Activated naive CD8-positive, alpha-beta T cell treated with anti-CD3 and anti-CD28 coated beads, Interleukin-2, amount 50 U/mL, for 24 hours (primary cell): ENCODE data around the gene XRN1.
"Not testable (repeated sequence)": the region's sequence is repeated elsewhere in the genome, so short reads cannot be mapped to it uniquely, and the experiment has no call there.

Experiments used
- ATAC-seq: fragments of 150-1000 bp; cut with Tn5 transposase; one replicate; pipeline ENCODE4 v1.10.0; 2021
- DNase-seq: peaks from one replicate; pipeline ENCODE4 v3.0.0; 2021
- H3K27ac Mint-ChIP-seq: one replicate; pipeline ENCODE4 v1.8.0; 2021; ENCODE audit warnings: mild to moderate bottlenecking, mixed read lengths
- H3K27me3 Mint-ChIP-seq: one replicate; pipeline ENCODE4 v1.8.0; 2021; ENCODE audit warnings: mixed read lengths
- H3K36me3 Mint-ChIP-seq: one replicate; pipeline ENCODE4 v1.8.0; 2021; ENCODE audit warnings: low read depth, mixed read lengths
- H3K4me1 Mint-ChIP-seq: one replicate; pipeline ENCODE4 v1.8.0; 2021; ENCODE audit warnings: mixed read lengths
- H3K4me3 Mint-ChIP-seq: one replicate; pipeline ENCODE4 v1.8.0; 2021; ENCODE audit warnings: mild to moderate bottlenecking, moderate library complexity, mixed read lengths
- H3K9me3 Mint-ChIP-seq: one replicate; pipeline ENCODE4 v1.8.0; 2021; ENCODE audit warnings: mixed read lengths

XRN1 gene

DNA sequence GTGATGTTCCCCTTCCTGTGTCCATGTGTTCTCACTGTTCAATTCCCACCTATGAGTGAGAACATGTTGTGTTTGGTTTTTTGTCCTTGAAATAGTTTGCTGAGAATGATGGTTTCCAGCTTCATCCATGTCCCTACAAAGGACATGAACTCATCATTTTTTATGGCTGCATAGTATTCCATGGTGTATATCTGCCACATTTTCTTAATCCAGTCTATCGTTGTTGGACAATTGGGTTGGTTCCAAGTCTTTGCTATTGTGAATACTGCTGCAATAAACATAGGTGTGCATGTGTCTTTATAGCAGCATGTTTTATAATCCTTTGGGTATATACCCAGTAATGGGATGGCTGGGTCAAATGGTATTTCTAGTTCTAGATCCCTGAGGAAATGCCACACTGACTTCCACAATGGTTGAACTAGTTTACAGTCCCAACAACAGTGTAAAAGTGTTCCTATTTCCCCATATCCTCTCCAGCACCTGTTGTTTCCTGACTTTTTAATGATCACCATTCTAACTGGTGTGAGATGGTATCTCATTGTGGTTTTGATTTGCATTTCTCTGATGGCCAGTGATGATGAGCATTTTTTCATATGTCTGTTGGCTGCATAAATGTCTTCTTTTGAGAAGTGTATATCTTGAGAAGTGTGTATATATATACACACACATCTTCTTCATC lies 123.4 kb downstream of the XRN1 start:
- ATAC-seq, H3K4me1 Mint-ChIP-seq, H3K27ac Mint-ChIP-seq, DNase-seq, H3K27me3 Mint-ChIP-seq, H3K4me3 Mint-ChIP-seq, H3K9me3 Mint-ChIP-seq: not testable (repeated sequence)
- H3K36me3 Mint-ChIP-seq = peaks cover 45% of the 10 kb centered on the region

DNA sequence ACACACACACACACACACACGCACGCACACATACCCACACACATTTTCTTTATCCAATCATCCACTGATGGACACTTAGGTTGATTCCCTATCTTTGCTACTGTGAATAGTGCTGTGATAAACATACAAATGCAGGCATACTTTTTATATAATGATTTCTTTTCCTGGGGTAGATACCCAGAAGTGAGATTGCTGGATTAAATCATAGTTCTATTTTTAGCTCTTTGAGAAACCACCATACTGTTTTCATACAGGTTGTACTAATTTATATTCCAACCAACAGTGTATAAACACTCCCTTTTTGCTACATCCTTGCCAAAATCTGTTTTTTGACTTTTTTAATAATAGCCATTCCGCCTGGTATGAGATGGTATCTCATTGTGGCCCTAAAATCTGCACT lies 127.9 kb downstream of the XRN1 start:
- H3K4me3 Mint-ChIP-seq = no peak overlapping the region
- ATAC-seq = no peak
- peaks cover 3% of the 10 kb centered on the region for H3K4me1 Mint-ChIP-seq
- DNase-seq = no peak
- peaks cover 18% of the 10 kb centered on the region for H3K36me3 Mint-ChIP-seq
- no peak overlapping the region for H3K27ac Mint-ChIP-seq
- H3K9me3 Mint-ChIP-seq = peaks cover under 1% of the 10 kb centered on the region
- no peaks in the 10 kb centered on the region for H3K27me3 Mint-ChIP-seq

DNA sequence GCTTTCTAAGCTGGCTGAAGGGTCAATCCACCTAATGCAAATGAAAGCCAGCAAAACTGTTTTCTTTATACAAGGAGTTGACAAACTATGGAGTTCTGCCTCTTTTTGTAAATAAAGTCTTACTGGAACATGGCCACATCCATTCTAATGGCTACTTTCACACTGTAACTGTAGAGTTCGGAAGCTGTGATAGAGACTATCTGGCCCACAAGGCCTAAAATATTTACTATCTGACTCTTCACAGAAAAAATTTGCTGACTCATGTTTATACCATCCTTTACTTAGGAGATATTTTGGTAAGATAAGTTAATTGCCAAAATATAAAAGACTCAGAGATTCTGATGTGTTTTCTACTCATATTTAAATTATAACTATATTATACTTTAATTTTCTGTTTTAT lies 128.7 kb downstream of the XRN1 start:
- H3K4me3 Mint-ChIP-seq = no peak overlapping the region
- peaks cover 14% of the 10 kb centered on the region for H3K36me3 Mint-ChIP-seq

DNA sequence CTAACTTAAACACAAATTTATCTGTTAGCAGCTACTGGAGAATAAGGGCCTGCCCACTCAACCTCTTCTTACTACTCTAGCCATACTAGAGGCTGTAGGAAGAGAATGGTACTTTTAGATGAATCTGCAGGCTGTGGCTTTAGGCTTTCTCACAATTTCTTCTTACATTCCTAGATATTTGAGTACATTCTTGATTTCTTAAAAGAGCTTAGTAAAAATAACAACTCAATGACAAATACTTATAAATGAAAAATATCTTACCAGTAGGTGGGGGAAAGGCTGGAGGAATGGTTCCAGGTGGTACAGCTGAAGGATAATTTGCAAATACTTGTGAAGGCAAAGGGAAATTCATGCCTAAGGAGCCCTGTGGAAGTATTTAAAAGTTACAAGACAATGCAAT lies 129.5 kb downstream of the XRN1 start:
- H3K27me3 Mint-ChIP-seq = no peaks in the 10 kb centered on the region
- DNase-seq (no peak), ATAC-seq (no peak)
- no peak overlapping the region for H3K4me3 Mint-ChIP-seq
- peaks cover 15% of the 10 kb centered on the region for H3K36me3 Mint-ChIP-seq
- peaks cover 3% of the 10 kb centered on the region for H3K4me1 Mint-ChIP-seq
- no peaks in the 10 kb centered on the region for H3K9me3 Mint-ChIP-seq
- H3K27ac Mint-ChIP-seq = no peak overlapping the region

More for the DNA sequence above, 128.7 kb downstream of the XRN1 start:
- no peak for DNase-seq
- no peak overlapping the region for H3K27ac Mint-ChIP-seq
- peaks cover 3% of the 10 kb centered on the region for H3K4me1 Mint-ChIP-seq
- no peak for ATAC-seq
- no peaks in the 10 kb centered on the region for H3K9me3 Mint-ChIP-seq
- H3K27me3 Mint-ChIP-seq = no peaks in the 10 kb centered on the region

DNA sequence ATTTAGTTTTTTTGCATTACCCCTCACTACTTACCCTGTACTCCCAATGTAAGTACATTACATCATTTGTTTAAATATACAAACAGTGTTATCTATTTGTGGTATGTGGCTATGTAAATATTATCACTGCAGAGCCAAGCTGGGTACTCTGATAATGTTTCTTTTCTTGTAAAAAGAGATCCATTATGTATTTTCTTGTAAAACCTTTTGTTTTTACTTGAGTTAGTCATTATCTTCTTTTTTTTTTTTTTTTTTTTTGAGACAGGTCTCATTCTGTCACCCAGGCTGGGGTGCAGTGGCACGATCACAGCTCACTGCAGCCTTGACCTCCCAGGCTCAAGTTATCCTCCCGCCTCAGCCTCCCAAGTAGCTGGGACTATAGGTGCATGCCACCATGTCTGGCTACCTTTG lies 131.9 kb downstream of the XRN1 start:
- not testable (repeated sequence) for H3K27ac Mint-ChIP-seq, ATAC-seq, H3K27me3 Mint-ChIP-seq, H3K9me3 Mint-ChIP-seq, DNase-seq, H3K4me3 Mint-ChIP-seq, H3K4me1 Mint-ChIP-seq
- H3K36me3 Mint-ChIP-seq = peaks cover 21% of the 10 kb centered on the region

DNA sequence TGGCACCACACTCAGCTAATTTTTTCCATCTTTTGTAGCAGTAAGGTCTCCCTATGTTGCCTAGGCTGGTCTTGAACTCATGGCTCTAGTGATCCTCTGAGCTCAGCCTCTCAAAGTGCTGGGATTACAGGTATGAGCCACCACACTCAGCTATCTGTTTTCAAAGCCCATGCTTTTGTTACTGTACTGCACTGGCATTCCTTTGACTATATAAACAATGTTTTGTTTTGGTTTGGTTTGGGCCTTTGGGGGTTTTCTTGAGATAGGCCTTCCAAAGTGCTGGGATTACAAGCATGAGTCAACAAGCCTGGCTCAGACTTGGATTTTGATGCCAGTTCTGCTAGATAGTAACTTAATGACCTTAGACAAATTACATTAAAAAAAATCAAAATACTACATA lies 132.8 kb downstream of the XRN1 start:
- H3K4me3 Mint-ChIP-seq = no peak overlapping the region
- H3K27me3 Mint-ChIP-seq = no peaks in the 10 kb centered on the region
- no peak overlapping the region for H3K27ac Mint-ChIP-seq
- no peak for DNase-seq
- peaks cover under 1% of the 10 kb centered on the region for H3K4me1 Mint-ChIP-seq
- H3K9me3 Mint-ChIP-seq = no peaks in the 10 kb centered on the region
- ATAC-seq = no peak
- peaks cover 21% of the 10 kb centered on the region for H3K36me3 Mint-ChIP-seq

DNA sequence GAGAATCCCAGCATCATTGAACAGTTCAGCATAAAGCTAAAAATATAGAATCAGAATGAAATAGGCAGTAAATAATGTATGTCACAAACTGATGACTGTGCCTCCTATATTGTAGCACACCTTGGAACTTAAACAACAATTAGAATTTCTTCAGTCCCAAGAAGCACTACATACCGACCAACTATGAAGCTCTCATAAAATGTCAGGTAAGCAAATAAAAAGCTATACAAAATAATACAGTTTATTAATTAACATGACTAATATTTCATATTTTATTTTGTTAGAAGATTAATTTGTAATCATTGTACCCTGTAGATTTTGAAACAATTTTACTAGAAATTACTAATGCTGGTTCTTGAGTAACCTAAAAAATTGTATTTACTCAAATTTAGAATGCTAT lies 137.4 kb downstream of the XRN1 start:
- H3K27me3 Mint-ChIP-seq = no peaks in the 10 kb centered on the region
- H3K4me1 Mint-ChIP-seq = no peaks in the 10 kb centered on the region
- ATAC-seq (no peak), DNase-seq (no peak)
- H3K27ac Mint-ChIP-seq = no peak overlapping the region
- no peak overlapping the region for H3K4me3 Mint-ChIP-seq
- H3K9me3 Mint-ChIP-seq = peaks cover 4% of the 10 kb centered on the region
- peaks cover 37% of the 10 kb centered on the region for H3K36me3 Mint-ChIP-seq

DNA sequence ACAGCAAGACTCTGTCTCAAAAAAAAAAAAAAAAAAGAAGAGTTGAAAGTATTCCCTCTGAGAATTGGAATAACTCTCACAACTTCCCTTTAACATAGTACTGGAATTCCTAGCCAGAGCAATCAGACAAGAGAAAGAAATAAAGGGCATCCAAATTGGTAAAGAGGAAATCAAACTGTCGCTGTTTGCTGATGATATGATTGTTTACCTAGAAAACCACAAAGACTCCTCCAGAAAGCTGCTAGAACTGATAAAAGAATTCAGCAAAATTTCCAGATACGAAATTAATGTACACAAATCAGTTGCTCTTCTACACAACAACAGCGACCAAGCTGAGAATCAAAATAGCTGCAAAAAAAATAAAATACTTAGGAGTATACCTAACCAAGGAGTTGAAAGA lies 145.0 kb downstream of the XRN1 start:
- H3K27me3 Mint-ChIP-seq, H3K4me1 Mint-ChIP-seq, H3K4me3 Mint-ChIP-seq, H3K27ac Mint-ChIP-seq, DNase-seq, ATAC-seq: not testable (repeated sequence)
- Mint-ChIP-seq H3K9me3 (peaks cover 33% of the 10 kb centered on the region), H3K36me3 (peaks cover 51% of the 10 kb centered on the region)

DNA sequence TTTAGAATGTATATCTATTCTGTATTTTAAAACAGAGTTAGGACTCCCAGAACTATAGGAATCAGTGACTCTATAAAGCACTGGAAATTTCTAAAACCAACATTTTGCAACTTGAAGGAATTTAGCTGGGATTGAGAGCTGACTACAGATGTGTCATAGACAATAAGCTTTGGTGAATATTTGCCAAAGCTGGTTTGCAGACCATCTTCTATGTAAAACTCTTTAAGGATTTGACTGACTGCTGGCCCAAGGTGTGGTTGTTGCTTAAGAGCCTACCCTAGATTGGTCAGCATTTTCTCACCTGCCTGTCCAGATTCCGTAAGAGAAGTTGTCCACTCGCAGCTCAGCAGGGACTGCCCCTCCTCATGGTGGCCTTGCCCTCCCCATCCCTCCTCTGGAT lies 149.2 kb downstream of the XRN1 start:
- Mint-ChIP-seq H3K27ac (no peak overlapping the region), H3K4me1 (no peaks in the 10 kb centered on the region), H3K36me3 (peaks cover 20% of the 10 kb centered on the region), H3K4me3 (no peak overlapping the region), H3K9me3 (peaks cover 15% of the 10 kb centered on the region), H3K27me3 (no peaks in the 10 kb centered on the region)
- ATAC-seq (no peak), DNase-seq (no peak)

DNA sequence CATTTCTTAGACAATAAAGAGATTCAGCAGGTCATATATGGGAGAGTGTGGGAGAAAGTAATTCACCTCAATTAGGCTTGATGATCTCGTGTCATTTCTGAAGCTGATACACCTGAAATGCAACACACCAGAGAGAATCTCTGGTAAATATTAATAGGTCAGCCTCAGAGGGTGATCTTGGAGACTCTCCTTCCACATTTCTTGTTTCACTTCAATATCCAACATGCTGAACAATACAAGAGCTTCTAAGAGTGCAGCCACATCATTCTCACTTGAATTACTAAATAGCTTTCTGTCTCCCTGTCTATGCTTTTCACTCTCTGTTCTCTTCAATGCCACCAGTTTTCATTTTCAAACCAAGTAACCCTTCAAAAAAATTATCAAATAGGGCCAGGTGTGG lies 151.3 kb downstream of the XRN1 start:
- Mint-ChIP-seq H3K27ac (no peak overlapping the region), H3K9me3 (peaks cover 4% of the 10 kb centered on the region), H3K4me3 (no peak overlapping the region), H3K36me3 (peaks cover 1% of the 10 kb centered on the region), H3K27me3 (no peaks in the 10 kb centered on the region), H3K4me1 (no peaks in the 10 kb centered on the region)
- ATAC-seq (no peak), DNase-seq (no peak)

DNA sequence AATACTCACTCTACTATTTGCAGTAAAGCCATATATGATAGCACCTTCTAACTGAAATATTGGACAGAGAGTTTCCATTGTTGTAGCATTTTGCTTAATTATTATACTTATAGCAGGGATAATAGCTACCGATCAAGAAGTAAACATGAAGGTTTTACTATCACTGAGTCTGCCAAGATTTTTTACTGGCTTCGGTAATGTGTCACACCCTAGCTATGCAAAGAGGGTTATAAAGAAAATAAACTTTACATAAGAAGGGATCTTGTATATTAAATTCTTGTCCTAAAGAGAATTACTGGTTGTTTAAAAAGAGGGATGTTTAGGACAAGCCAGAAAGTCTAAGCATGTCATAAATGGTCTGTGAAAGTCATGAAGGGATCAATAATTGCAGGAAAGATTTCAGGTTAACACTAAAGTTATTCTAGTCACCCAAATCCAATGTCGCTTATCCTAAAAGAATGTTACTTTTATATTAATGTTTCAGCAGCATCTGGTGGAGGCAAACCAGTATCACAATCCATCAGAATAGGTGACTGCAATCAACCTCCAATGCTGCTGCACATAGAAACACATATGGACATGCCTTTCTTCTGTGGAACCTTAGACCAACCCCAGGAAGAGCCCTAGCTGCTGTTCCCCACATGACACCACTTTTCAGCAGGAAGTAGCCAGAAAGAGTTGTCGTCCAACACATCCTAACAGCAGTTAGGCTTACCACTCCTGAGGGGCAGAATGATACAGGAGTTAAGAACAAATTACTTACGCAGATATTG lies 159.8 kb downstream of the XRN1 start:
- Mint-ChIP-seq H3K4me3 (no peak overlapping the region), H3K36me3 (peaks cover 7% of the 10 kb centered on the region), H3K4me1 (no peaks in the 10 kb centered on the region), H3K27ac (no peak overlapping the region), H3K27me3 (no peaks in the 10 kb centered on the region), H3K9me3 (peaks cover 19% of the 10 kb centered on the region)
- DNase-seq (no peak), ATAC-seq (no peak)

DNA sequence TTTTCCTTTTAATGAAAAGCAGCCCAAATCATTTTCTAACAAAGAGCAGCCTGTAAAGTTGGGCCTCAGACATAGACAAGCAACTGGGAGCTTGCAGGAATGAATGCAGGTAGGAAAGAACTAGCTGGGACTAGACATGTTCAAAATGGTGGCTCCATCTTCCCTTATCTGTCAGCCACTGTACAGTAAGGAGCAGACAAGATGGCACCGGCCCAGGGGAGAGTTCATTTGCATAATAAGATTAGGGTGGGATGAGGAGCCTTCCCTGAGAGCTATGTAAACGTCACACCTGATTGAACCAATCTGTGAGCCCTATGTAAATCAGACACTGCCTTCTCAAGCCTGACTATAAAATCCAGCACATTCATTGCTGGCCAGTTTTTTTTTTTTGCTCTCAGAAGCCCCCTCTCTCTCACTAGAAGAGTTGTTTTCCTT lies 162.7 kb downstream of the XRN1 start:
- no peak overlapping the region for H3K27ac Mint-ChIP-seq
- DNase-seq (no peak), ATAC-seq (no peak)
- peaks cover 18% of the 10 kb centered on the region for H3K9me3 Mint-ChIP-seq
- H3K4me1 Mint-ChIP-seq = no peaks in the 10 kb centered on the region
- no peak overlapping the region for H3K4me3 Mint-ChIP-seq
- peaks cover 7% of the 10 kb centered on the region for H3K36me3 Mint-ChIP-seq
- no peaks in the 10 kb centered on the region for H3K27me3 Mint-ChIP-seq

DNA sequence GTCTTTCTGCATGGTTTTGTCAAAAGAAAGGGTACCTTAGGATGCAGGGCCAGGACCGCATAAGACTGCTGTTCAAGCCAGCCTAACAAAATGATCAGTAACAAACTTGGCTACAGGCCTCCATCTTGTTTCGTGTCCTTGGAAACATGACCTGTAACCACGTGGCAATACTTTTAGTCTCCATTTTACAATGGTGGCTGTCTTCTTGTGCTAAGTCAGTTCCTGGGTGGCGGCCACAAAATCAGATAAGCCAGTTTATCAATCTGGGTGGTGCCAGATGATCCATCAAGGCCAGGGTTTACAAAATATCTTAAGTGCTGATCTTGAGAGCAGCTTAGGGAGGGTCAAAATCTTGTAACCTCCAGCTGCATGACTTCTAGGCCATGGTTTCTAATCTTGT lies 165.3 kb downstream of the XRN1 start:
- ATAC-seq = no peak
- no peak for DNase-seq
- Mint-ChIP-seq H3K27ac (no peak overlapping the region), H3K27me3 (no peaks in the 10 kb centered on the region), H3K4me1 (peaks cover 3% of the 10 kb centered on the region), H3K4me3 (no peak overlapping the region), H3K9me3 (peaks cover 6% of the 10 kb centered on the region), H3K36me3 (no peaks in the 10 kb centered on the region)

DNA sequence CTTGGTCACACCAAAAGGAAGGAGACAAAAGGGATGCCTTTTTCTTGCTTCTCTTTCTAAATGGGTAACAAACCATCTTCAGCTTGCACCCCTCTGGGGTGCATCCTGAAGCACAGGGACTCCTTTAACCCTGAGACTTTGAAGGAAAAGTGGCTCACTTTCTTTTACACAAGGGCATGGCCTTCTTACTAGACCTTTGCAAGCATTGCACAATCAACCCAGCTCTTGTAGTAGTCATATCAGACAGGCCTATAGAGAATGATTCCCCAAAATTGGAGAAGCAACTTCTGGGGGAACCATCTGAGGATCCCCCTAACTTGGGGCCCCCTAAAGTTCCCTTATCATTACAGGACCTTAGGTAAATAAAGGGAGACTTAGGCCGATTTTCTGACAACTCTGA lies 166.4 kb downstream of the XRN1 start:
- Mint-ChIP-seq H3K4me3 (no peak overlapping the region), H3K27me3 (no peaks in the 10 kb centered on the region), H3K36me3 (no peaks in the 10 kb centered on the region), H3K4me1 (peaks cover 3% of the 10 kb centered on the region), H3K27ac (no peak overlapping the region), H3K9me3 (peaks cover 3% of the 10 kb centered on the region)
- ATAC-seq (no peak), DNase-seq (no peak)

DNA sequence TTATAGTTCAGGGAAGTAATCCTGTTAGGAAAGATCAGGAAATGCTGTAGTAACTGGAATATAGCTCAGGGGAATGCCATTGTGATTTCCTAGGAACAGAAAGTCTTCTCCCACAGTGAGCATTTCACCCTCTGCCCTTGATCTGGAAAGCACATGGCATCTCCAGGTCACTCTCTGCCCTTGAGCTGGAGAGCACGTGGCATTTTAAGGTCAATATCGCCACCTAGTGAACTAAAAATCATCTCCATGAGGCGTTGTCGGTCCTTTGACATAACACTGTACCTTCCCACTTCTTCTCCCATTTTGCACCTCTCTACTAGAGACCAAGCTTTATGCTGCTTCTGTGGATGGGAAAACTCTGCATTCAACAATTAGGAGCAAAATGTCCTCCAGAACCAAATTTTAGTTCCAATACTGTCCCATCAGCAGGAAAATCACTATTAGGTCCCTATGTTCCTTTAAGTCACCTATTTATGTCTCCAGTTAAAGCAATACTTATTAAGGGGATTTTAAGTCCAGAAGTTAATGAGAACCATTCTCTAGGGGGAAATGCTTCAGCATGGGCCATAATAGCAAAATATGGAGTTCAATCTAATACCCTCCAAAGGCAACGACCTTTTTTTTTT lies 167.8 kb downstream of the XRN1 start:
- DNase-seq (peak; percentile 27), ATAC-seq (peak; percentile 94)
- H3K27me3 Mint-ChIP-seq = no peaks in the 10 kb centered on the region
- peaks cover 10% of the 10 kb centered on the region for H3K4me1 Mint-ChIP-seq
- no peaks in the 10 kb centered on the region for H3K36me3 Mint-ChIP-seq
- peaks cover 3% of the 10 kb centered on the region for H3K9me3 Mint-ChIP-seq
- H3K27ac Mint-ChIP-seq = peak overlapping the region; percentile 67
- no peak overlapping the region for H3K4me3 Mint-ChIP-seq
